H1 (cell line): ENCODE measurements around the gene TSKS. TPM values are rescaled to one million over a fixed set of nuclear protein-coding genes. Genes with fewer than 3 reads are reported as not detected.

Experiments used
- CTCF ChIA-PET: fragments of 300-600 bp; sonication (Branson Sonifier 250); formaldehyde crosslinking; loops from one replicate; lab custom pipeline; 2021; ENCODE audit not compliant: partially characterized antibody; lab: Charles Lee
- POLR2A ChIA-PET: fragments of 300-600 bp; sonication (Branson Sonifier 250); formaldehyde crosslinking; loops from one replicate; lab custom pipeline; 2021; ENCODE audit warnings: inconsistent platforms; ENCODE audit not compliant: partially characterized antibody; lab: Charles Lee
- DNase-seq, 2 experiments: peaks; one replicate each; pipeline versions ENCODE4 v3.0.0 to v3.0.0-alpha.2; 2010 to 2022; ENCODE audit warnings: low spot score in 2 of 2, low read depth in 1 of 2, mixed read lengths in 1 of 2
- FAIRE-seq: peaks from 2 replicates; lab custom pipeline; 2011; peaks lifted over from hg19 to GRCh38; lab: Jason Lieb, UNC
- H2AFZ ChIP-seq: 2 replicates; pipeline ENCODE4 v1.8.1; 2012; ENCODE audit warnings: low read length, inconsistent platforms
- H2AK5ac ChIP-seq: 2 replicates; pipeline ENCODE4 v1.6.1; 2013; ENCODE audit warnings: low read depth, low read length
- H2BK120ac ChIP-seq: replicated peaks from 2 replicates; pipeline ENCODE3; 2013; ENCODE audit warnings: low read depth, low read length, inconsistent platforms
- H2BK12ac ChIP-seq: 2 replicates; pipeline ENCODE4 v1.6.1; 2013; ENCODE audit warnings: low read depth, low read length
- H2BK15ac ChIP-seq: 2 replicates; pipeline ENCODE4 v1.6.1; 2013; ENCODE audit warnings: low read length
- H2BK20ac ChIP-seq: 2 replicates; pipeline ENCODE4 v1.6.1; 2013; ENCODE audit warnings: low read length
- H2BK5ac ChIP-seq: 2 replicates; pipeline ENCODE4 v1.6.1; 2013; ENCODE audit warnings: low read depth, low read length
- H3K14ac ChIP-seq: 2 replicates; pipeline ENCODE4 v1.6.1; 2013; ENCODE audit warnings: inconsistent platforms; ENCODE audit not compliant: insufficient read length
- H3K18ac ChIP-seq: 2 replicates; pipeline ENCODE4 v1.6.1; 2013; ENCODE audit warnings: low read length; ENCODE audit errors: extremely low read depth
- H3K23ac ChIP-seq: 2 replicates; pipeline ENCODE4 v1.6.1; 2013; ENCODE audit warnings: inconsistent platforms; ENCODE audit not compliant: insufficient read length
- H3K23me2 ChIP-seq: 2 replicates; pipeline ENCODE4 v1.6.1; 2013; ENCODE audit warnings: low read depth, low read length
- H3K27ac ChIP-seq: 2 replicates; pipeline ENCODE4 v1.6.1; 2011; ENCODE audit warnings: low read depth, low read length, inconsistent platforms
- H3K27me3 ChIP-seq, 4 experiments: replicated peaks in 1 of 4; 1 replicate in 1 of 4; 2 replicates in 3 of 4; pipeline versions ENCODE4 v1.6.1 to v1.8.1; 2011 to 2013; ENCODE audit warnings: low read length in 3 of 4, mild to moderate bottlenecking in 3 of 4, inconsistent platforms in 2 of 4, mixed read lengths in 2 of 4, moderate library complexity in 1 of 4; ENCODE audit not compliant: control insufficient read depth in 3 of 4, insufficient read depth in 3 of 4; ENCODE audit errors: extremely low read depth in 1 of 4
- H3K36me3 ChIP-seq, 4 experiments: 2 replicates each; pipeline versions ENCODE4 v1.6.1 to v1.8.1; 2011 to 2013; ENCODE audit warnings: mild to moderate bottlenecking in 4 of 4, low read length in 3 of 4, moderate library complexity in 2 of 4, control low read depth in 1 of 4, inconsistent platforms in 1 of 4; ENCODE audit not compliant: insufficient read depth in 4 of 4, control insufficient read depth in 2 of 4
- H3K4ac ChIP-seq: replicated peaks from 2 replicates; pipeline ENCODE3; 2013; ENCODE audit warnings: low read length, low read depth, mixed read lengths, inconsistent platforms; ENCODE audit not compliant: insufficient read length
- H3K4me1 ChIP-seq, 4 experiments: replicated peaks in 1 of 4; 1 replicate in 1 of 4; 2 replicates in 3 of 4; pipeline versions ENCODE4 v1.6.1 to v1.8.1; 2011 to 2013; ENCODE audit warnings: low read length in 3 of 4, inconsistent platforms in 2 of 4, mixed read lengths in 1 of 4; ENCODE audit not compliant: insufficient read depth in 4 of 4, control insufficient read depth in 3 of 4
- H3K4me2 ChIP-seq, 2 experiments: 2 replicates each; pipeline versions ENCODE4 v1.6.1 to v1.8.1; 2011 to 2013; ENCODE audit warnings: low read depth in 2 of 2, low read length in 2 of 2, control low read depth in 1 of 2, inconsistent platforms in 1 of 2, mild to moderate bottlenecking in 1 of 2; ENCODE audit not compliant: insufficient read depth in 1 of 2
- H3K4me3 ChIP-seq, 4 experiments: fragments of 200-600, 300-600 bp in 1 of 4; sonication (generic), shearing (Covaris generic), sonication (Bioruptor Twin) in 1 of 4; 2 replicates each; pipeline versions ENCODE4 v1.5.1 to v1.8.1; 2011 to 2016; ENCODE audit warnings: low read length in 4 of 4, low read depth in 3 of 4, control low read depth in 2 of 4, inconsistent platforms in 2 of 4, mild to moderate bottlenecking in 2 of 4, mixed read lengths in 1 of 4, moderate library complexity in 1 of 4; ENCODE audit not compliant: insufficient read depth in 2 of 4; ENCODE audit errors: extremely low read depth in 1 of 4
- H3K56ac ChIP-seq: replicated peaks from 2 replicates; pipeline ENCODE3; 2013; ENCODE audit warnings: low read depth, mild to moderate bottlenecking, mixed read lengths, low read length, inconsistent platforms; ENCODE audit not compliant: insufficient read length
- H3K79me1 ChIP-seq: 2 replicates; pipeline ENCODE4 v1.6.1; 2013; ENCODE audit warnings: low read depth, low read length, control low read depth
- H3K79me2 ChIP-seq, 2 experiments: 2 replicates each; pipeline versions ENCODE4 v1.6.1 to v1.8.1; 2012 to 2013; ENCODE audit warnings: low read length in 2 of 2, mild to moderate bottlenecking in 2 of 2, inconsistent platforms in 1 of 2; ENCODE audit not compliant: insufficient read depth in 2 of 2, control insufficient read depth in 1 of 2
- H3K9ac ChIP-seq, 4 experiments: replicated peaks in 1 of 4; 1 replicate in 1 of 4; 2 replicates in 3 of 4; pipeline versions ENCODE4 v1.6.1 to v1.8.1; 2011 to 2013; ENCODE audit warnings: low read depth in 3 of 4, low read length in 3 of 4, control low read depth in 2 of 4, mild to moderate bottlenecking in 2 of 4, moderate library complexity in 2 of 4, inconsistent platforms in 1 of 4; ENCODE audit errors: extremely low read depth in 1 of 4
- H3K9me3 ChIP-seq, 2 experiments: 2 replicates each; pipeline versions ENCODE4 v1.6.1 to v1.8.1; 2012 to 2013; ENCODE audit warnings: mild to moderate bottlenecking in 2 of 2, moderate library complexity in 2 of 2, control low read depth in 1 of 2, inconsistent platforms in 1 of 2, low read depth in 1 of 2, low read length in 1 of 2, mixed read lengths in 1 of 2; ENCODE audit not compliant: insufficient read depth in 2 of 2
- H4K20me1 ChIP-seq, 2 experiments: replicated peaks in 1 of 2; 2 replicates each; pipeline versions ENCODE3 to v1.8.1; 2011 to 2013; ENCODE audit warnings: inconsistent platforms in 2 of 2, low read length in 2 of 2, mild to moderate bottlenecking in 1 of 2; ENCODE audit not compliant: insufficient read depth in 2 of 2, control insufficient read depth in 1 of 2
- H4K5ac ChIP-seq: 2 replicates; pipeline ENCODE4 v1.6.1; 2013; ENCODE audit warnings: low read length, low read depth, mixed read lengths, inconsistent platforms; ENCODE audit not compliant: insufficient read length
- H4K8ac ChIP-seq: 2 replicates; pipeline ENCODE4 v1.8.0; 2013; ENCODE audit warnings: mild to moderate bottlenecking, moderate library complexity, low read length, inconsistent platforms; ENCODE audit not compliant: insufficient read depth; ENCODE audit errors: extremely low read depth
- H4K91ac ChIP-seq: replicated peaks from 2 replicates; pipeline ENCODE3; 2013; ENCODE audit warnings: low read length, mixed read lengths, inconsistent platforms; ENCODE audit not compliant: insufficient read length
- BRCA1 ChIP-seq: IDR thresholded peaks from 2 replicates; pipeline ENCODE4 v1.6.1; 2012; ENCODE audit warnings: low read depth, low read length, improper control_type of control experiment
- CEBPB ChIP-seq: IDR thresholded peaks from 2 replicates; pipeline ENCODE4 v1.6.1; 2012; ENCODE audit warnings: low read depth, low read length
- EGR1 ChIP-seq: IDR thresholded peaks from 2 replicates; pipeline ENCODE4 v1.6.1; 2011; ENCODE audit warnings: low read depth, low read length, borderline replicate concordance
- HDAC6 ChIP-seq: IDR thresholded peaks from one replicate; pipeline ENCODE4 v1.7.1; 2012; ENCODE audit warnings: low read depth, mild to moderate bottlenecking, inconsistent platforms, low read length, moderate library complexity
- JUN ChIP-seq: IDR thresholded peaks from 2 replicates; pipeline ENCODE4 v1.6.1; 2011; ENCODE audit warnings: low read depth, mild to moderate bottlenecking, improper control_type of control experiment, low read length
- JUND ChIP-seq: IDR thresholded peaks from 2 replicates; pipeline ENCODE4 v1.6.1; 2011; ENCODE audit warnings: mild to moderate bottlenecking, improper control_type of control experiment, low read length
- KDM5A ChIP-seq: fragments of 200-600 bp; IDR thresholded peaks from 2 replicates; pipeline ENCODE4 v1.7.1; 2012; ENCODE audit warnings: mild to moderate bottlenecking, low read length, inconsistent platforms, mixed read lengths
- RXRA ChIP-seq: IDR thresholded peaks from 2 replicates; pipeline ENCODE4 v1.6.1; 2011; ENCODE audit warnings: low read depth, mild to moderate bottlenecking, low read length, moderate library complexity; ENCODE audit not compliant: insufficient read depth
- SP1 ChIP-seq: IDR thresholded peaks from 2 replicates; pipeline ENCODE4 v1.6.1; 2011; ENCODE audit warnings: low read depth, low read length
- SP2 ChIP-seq: IDR thresholded peaks from 2 replicates; pipeline ENCODE4 v1.6.1; 2012; ENCODE audit warnings: mild to moderate bottlenecking, low read length, inconsistent platforms
- SUZ12 ChIP-seq: fragments of 200-600 bp; sonication (generic); IDR thresholded peaks from 2 replicates; pipeline ENCODE4 v1.6.1; 2012; ENCODE audit warnings: mild to moderate bottlenecking, inconsistent platforms, low read length, moderate library complexity, mixed read lengths
- TAF7 ChIP-seq: optimal IDR thresholded peaks from 2 replicates; pipeline ENCODE3; 2011; ENCODE audit warnings: low read depth, mild to moderate bottlenecking, inconsistent platforms, low read length, moderate library complexity, borderline replicate concordance
- TBP ChIP-seq: IDR thresholded peaks from 2 replicates; pipeline ENCODE4 v1.6.1; 2011; ENCODE audit warnings: low read depth, low read length, improper control_type of control experiment
- TCF12 ChIP-seq: IDR thresholded peaks from 2 replicates; pipeline ENCODE4 v1.6.1; 2011; ENCODE audit warnings: low read depth, mild to moderate bottlenecking, low read length
- WGBS, 2 experiments: shearing (Covaris generic) in 1 of 2; methylation state at CpG; one replicate each; pipeline versions ENCODE4 v1.1.6 to v1.1.7; 2013 to 2015; ENCODE audit warnings: low lambda C conversion rate in 2 of 2, mixed read lengths in 2 of 2, inconsistent platforms in 1 of 2, low coverage in 1 of 2, missing lambda C conversion rate in 1 of 2; ENCODE audit not compliant: insufficient replicate concordance in 2 of 2, insufficient coverage in 1 of 2, insufficient read length in 1 of 2; ENCODE audit errors: extremely low coverage in 1 of 2, missing lambda C conversion rate in 1 of 2; 5-methylcytosine and 5-hydroxymethylcytosine counted together
- polyA plus RNA-seq, 7 experiments: library from polyadenylated mRNA; depleted of rRNA in 3 of 7; stranded (reverse) in 5 of 7; unstranded in 2 of 7; fragments of >200 nt in 5 of 7; fragments of 200-250 nt in 2 of 7; gene quantifications; 1 replicate in 5 of 7; 2 replicates in 1 of 7; 4 replicates in 1 of 7; pipeline versions ENCODE4 v1.2.1 to v1.2.3, GENCODE V29; 2011 to 2013; ENCODE audit warnings: missing spikeins in 2 of 7, mixed read lengths in 2 of 7
- total RNA-seq: library from RNA; stranded (reverse); fragmentation: NEBNext Ultra II Directional; extraction: Animal tissue kit (Norgen Biotek cat#: 25700); gene quantifications from 2 replicates; pipeline ENCODE4 v1.2.1, GENCODE V29; 2021

Gene TSKS
- total and polyA plus RNA-seq, 2 of the 8 experiments (the other 6 are each of a cell fraction or from before 2014, with no cell fraction given), result 0.21 TPM; not detected in 1

- H3K4ac ChIP-seq, result no peak overlapping the region
- no peak overlapping the region for H3K14ac ChIP-seq
- no peak overlapping the region for H3K27ac ChIP-seq
- H3K27me3 ChIP-seq, result no peaks in the 10 kb centered on the region
- no peaks in the 10 kb centered on the region for H3K4me1 ChIP-seq
- H2BK12ac ChIP-seq, result no peak overlapping the region
- ChIA-PET CTCF (interaction anchor here (0.8 to 1.6 kb wide), 6 partner anchors 10 to 257 kb away, joined by 3 to 7 read pairs (median 4); no protein-coding TSS in a partner anchor), POLR2A (interaction anchor here (1.1 kb wide), 1 partner anchor 22 kb away, joined by 4 read pairs; no protein-coding TSS in a partner anchor)
- no peak overlapping the region for H2AK5ac ChIP-seq
- no peak overlapping the region for H3K18ac ChIP-seq
- 95% methylated on average over 6 of the region's 6 CpGs; no CpG with 5 or more reads in 1 of the 2 experiments for WGBS, 2 experiments
- H3K9me3 ChIP-seq, result no peaks in the 10 kb centered on the region
- FAIRE-seq (no peak), DNase-seq (no peak)
- TF ChIP-seq BRCA1 (no peak), SP2 (no peak), JUND (no peak), HDAC6 (no peak), SUZ12 (no peak), KDM5A (no peak), TCF12 (no peak), TBP (no peak), RXRA (no peak), JUN (no peak), CEBPB (no peak), SP1 (no peak), TAF7 (no peak), EGR1 (no peak)
- H3K9ac ChIP-seq, result no peak overlapping the region
- no peak overlapping the region for H3K4me2 ChIP-seq
- H4K20me1 ChIP-seq, result peaks cover 4 to 16% of the 10 kb centered on the region in 2 experiments
- no peaks in the 10 kb centered on the region for H3K23me2 ChIP-seq
- H4K8ac ChIP-seq, result no peak overlapping the region
- no peak overlapping the region for H3K4me3 ChIP-seq
- H3K79me1 ChIP-seq, result peaks cover 3% of the 10 kb centered on the region
- no peak overlapping the region for H4K5ac ChIP-seq
- no peak overlapping the region for H2BK15ac ChIP-seq
- no peak overlapping the region for H3K56ac ChIP-seq
- no peak overlapping the region for H2BK120ac ChIP-seq
- no peak overlapping the region for H2BK5ac ChIP-seq
- no peaks in the 10 kb centered on the region; a peak in 1 of 4 replicates for H3K79me2 ChIP-seq
- H4K91ac ChIP-seq, result no peak overlapping the region
- no peak overlapping the region for H3K23ac ChIP-seq
- peaks cover 6 to 45% (median 26%) of the 10 kb centered on the region in 4 experiments; a peak in 7 of 8 replicates for H3K36me3 ChIP-seq
- H2AFZ ChIP-seq, result no peak overlapping the region
- no peak overlapping the region for H2BK20ac ChIP-seq
Observed at GRCh38 chr19:49793561-49793840, 30.4 kb upstream of the TSKS start.
